ENCODE data around the gene RPA1.

Gene RPA1

GRCh38 chr17:1912146-1912545 lies 82.3 kb downstream of the RPA1 start:
- DNase-seq, result no peak

- no peak for DNase-seq
These were observed 83.9 kb downstream of the RPA1 start for GRCh38 chr17:1913702-1914101.

GRCh38 chr17:1914661-1915083 lies 84.9 kb downstream of the RPA1 start:
- no peak for DNase-seq

GRCh38 chr17:1915889-1916288 lies 86.1 kb downstream of the RPA1 start:
- no peak for DNase-seq

GRCh38 chr17:1916316-1916715 lies 86.5 kb downstream of the RPA1 start:
- DNase-seq, result no peak

- DNase-seq, result no peak
These were observed 87.3 kb downstream of the RPA1 start for GRCh38 chr17:1916963-1917715.

- DNase-seq, result no peak
These were observed 88.7 kb downstream of the RPA1 start for GRCh38 chr17:1918346-1919162.

- no peak for DNase-seq
These were observed 89.4 kb downstream of the RPA1 start for GRCh38 chr17:1919201-1919600.

- no peak for DNase-seq
These were observed 91.1 kb downstream of the RPA1 start for GRCh38 chr17:1920948-1921351.

GRCh38 chr17:1928976-1929375 lies 99.2 kb downstream of the RPA1 start:
- DNase-seq, result no peak

GRCh38 chr17:1930337-1930645 lies 100.5 kb downstream of the RPA1 start:
- no peak for DNase-seq

GRCh38 chr17:1931844-1932579 lies 102.2 kb downstream of the RPA1 start:
- DNase-seq, result peak; percentile 11

- no peak for DNase-seq
These were observed 104.3 kb downstream of the RPA1 start for GRCh38 chr17:1933875-1934715.

GRCh38 chr17:1934901-1935300 lies 105.1 kb downstream of the RPA1 start:
- DNase-seq, result no peak

GRCh38 chr17:1936766-1937165 lies 107.0 kb downstream of the RPA1 start:
- DNase-seq, result no peak

GRCh38 chr17:1937461-1937860 lies 107.7 kb downstream of the RPA1 start:
- DNase-seq, result no peak

- no peak for DNase-seq
These were observed 110.4 kb downstream of the RPA1 start for GRCh38 chr17:1939981-1940809.

- no peak for DNase-seq
These were observed 111.0 kb downstream of the RPA1 start for GRCh38 chr17:1940810-1941185.

GRCh38 chr17:1941272-1942065 lies 111.7 kb downstream of the RPA1 start:
- DNase-seq, result no peak

GRCh38 chr17:1942066-1942365 lies 112.2 kb downstream of the RPA1 start:
- no peak for DNase-seq
